A549 treated with AZD9567 at 1 μM for 4 hours (cell line): Measurements from ENCODE around the gene GLO1. TPM values are rescaled to one million over a fixed set of nuclear protein-coding genes. Genes with fewer than 3 reads are reported as not detected.

Experiments
- total RNA-seq: library from RNA; stranded (reverse); fragments of 200-300 nt; extraction: Qiagen RNA extraction; gene quantifications from 5 replicates; pipeline ENCODE4 v1.2.3, GENCODE V29; 2022; ENCODE audit not compliant: insufficient read depth

The GLO1 gene
- 91.0 to 100 TPM (median 98.8 TPM) in 5 replicates for total RNA-seq

GRCh38 chr6:38702558-38703397, at the start of gene GLO1:
TSS of gene GLO1 (minus strand) at chr6:38703145. CDS start at chr6:38703054, 91 bp downstream.

GRCh38 chr6:38715016-38715689, 12.2 kb upstream of the GLO1 start, which contains the start of gene DNAH8:
TSS of gene DNAH8 (plus strand) at chr6:38715311. CDS start at chr6:38722810, 7,499 bp downstream.

GRCh38 chr6:38639498-38640215, 63.3 kb downstream of the GLO1 start, which contains the start of gene BTBD9:
TSS of gene BTBD9 (minus strand) at chr6:38639929.

Other genes starting within 250 kb of the GLO1 start
- 2.4 to 2.5 TPM (median 2.5 TPM) in 5 replicates for gene BTBD9, start 63.2 kb downstream of the GLO1 start, total RNA-seq
- not detected in 5 replicates for gene DNAH8, start 12.2 kb upstream of the GLO1 start, total RNA-seq